Measurements from ENCODE around the gene MACROD2. TPM values are rescaled to one million over a fixed set of nuclear protein-coding genes. Genes with fewer than 3 reads are reported as not detected.

Gene MACROD2
- total and polyA plus RNA-seq, 2 experiments from 2014 or later, result 2.8 to 4.3 TPM

- Mint-ChIP-seq H3K27me3 (ENCODE audit: insufficient read depth, low read depth, poor library complexity) (peaks cover 5% of the 10 kb centered on the region), H3K4me1 (peaks cover 11% of the 10 kb centered on the region), H3K4me3 (no peak overlapping the region), H3K9me3 (peaks cover 13% of the 10 kb centered on the region; the same call in 2 of the 3 replicates), H3K27ac (no peak overlapping the region), H3K36me3 (ENCODE audit: low read depth) (peaks cover 16% of the 10 kb centered on the region)
- Histone ChIP-seq H3K4me1 (ENCODE audit: insufficient read depth) (no peaks in the 10 kb centered on the region), H3K4me3 (no peak overlapping the region), H4K20me1 (replicated peaks; ENCODE audit: insufficient read depth) (no peaks in the 10 kb centered on the region), H3K9me2 (ENCODE audit: insufficient read depth) (0 out of 2 replicates have a peak, but pooled peaks cover 7% of the 10 kb centered on the region), H3K79me2 (replicated peaks; ENCODE audit: insufficient read depth) (no peaks in the 10 kb centered on the region), H3K27me3 (ENCODE audit: insufficient read depth) (no peaks in the 10 kb centered on the region), H3K4me2 (no peak overlapping the region), H3K36me3 (ENCODE audit: insufficient read depth) (no peaks in the 10 kb centered on the region; the same call in 1 of the 2 replicates), H3F3A (replicated peaks; ENCODE audit: low read depth) (no peaks in the 10 kb centered on the region), H2AFZ (no peak overlapping the region), H3K27ac (ENCODE audit: low read depth) (no peak overlapping the region)
- DNase-seq (ENCODE audit: low spot score) (no peak), ATAC-seq (no peak)
- TF ChIP-seq NANOG (IDR thresholded peaks at IDR 0.05; ENCODE audit: borderline replicate concordance), result no peak
- no peak for TF ChIP-seq POLR2AphosphoS5 (IDR thresholded peaks at IDR 0.05; ENCODE audit: low read depth)
- TF ChIP-seq ZNF114 (CRISPR knock-in tag; IDR thresholded peaks at IDR 0.05), result no peak
- TF ChIP-seq EZH2 (IDR thresholded peaks at IDR 0.05; ENCODE audit: low read depth, unreplicated experiment), result no peak
- TF ChIP-seq CTCF (conservative IDR thresholded peaks at IDR 0.05; ENCODE audit: low read depth in 2 of 2), result no peak
- TF ChIP-seq, protein P1, sequence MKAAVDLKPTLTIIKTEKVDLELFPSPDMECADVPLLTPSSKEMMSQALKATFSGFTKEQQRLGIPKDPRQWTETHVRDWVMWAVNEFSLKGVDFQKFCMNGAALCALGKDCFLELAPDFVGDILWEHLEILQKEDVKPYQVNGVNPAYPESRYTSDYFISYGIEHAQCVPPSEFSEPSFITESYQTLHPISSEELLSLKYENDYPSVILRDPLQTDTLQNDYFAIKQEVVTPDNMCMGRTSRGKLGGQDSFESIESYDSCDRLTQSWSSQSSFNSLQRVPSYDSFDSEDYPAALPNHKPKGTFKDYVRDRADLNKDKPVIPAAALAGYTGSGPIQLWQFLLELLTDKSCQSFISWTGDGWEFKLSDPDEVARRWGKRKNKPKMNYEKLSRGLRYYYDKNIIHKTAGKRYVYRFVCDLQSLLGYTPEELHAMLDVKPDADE (IDR thresholded peaks at IDR 0.05), result no peak
- TF ChIP-seq ZNF331 (CRISPR knock-in tag; IDR thresholded peaks at IDR 0.05; ENCODE audit: low read depth), result no peak
- no peak for TF ChIP-seq CREB1 (CRISPR knock-in tag; IDR thresholded peaks at IDR 0.05; ENCODE audit: low read depth)
- TF ChIP-seq EZH2phosphoT487 (IDR thresholded peaks at IDR 0.05; ENCODE audit: unreplicated experiment), result no peak
- no peak for TF ChIP-seq STAT1 (IDR thresholded peaks at IDR 0.05; ENCODE audit: unreplicated experiment)
Measured at GRCh38 chr20:15071085-15071808, 1075.9 kb downstream of the MACROD2 start.

GRCh38 chr20:15072316-15072715 lies 1077.0 kb downstream of the MACROD2 start:
- no peak overlapping the region for H3K27ac ChIP-seq (ENCODE audit: low read depth)
- H3K4me1 ChIP-seq (ENCODE audit: insufficient read depth), result no peaks in the 10 kb centered on the region; the same call in 1 of the 2 replicates
- no peak overlapping the region for H3K4me2 ChIP-seq
- no peaks in the 10 kb centered on the region for H3K79me2 ChIP-seq (replicated peaks; ENCODE audit: insufficient read depth)
- H3K4me1 Mint-ChIP-seq, result peaks cover 13% of the 10 kb centered on the region
- 0 out of 2 replicates have a peak, but pooled peaks cover 7% of the 10 kb centered on the region for H3K9me2 ChIP-seq (ENCODE audit: insufficient read depth)
- ATAC-seq, result no peak
- no peaks in the 10 kb centered on the region for H4K20me1 ChIP-seq (replicated peaks; ENCODE audit: insufficient read depth)
- no peak overlapping the region for H3K27ac Mint-ChIP-seq
- H3K36me3 ChIP-seq (ENCODE audit: insufficient read depth), result no peaks in the 10 kb centered on the region; the same call in 1 of the 2 replicates
- peaks cover 5% of the 10 kb centered on the region for H3K27me3 Mint-ChIP-seq (ENCODE audit: insufficient read depth, low read depth, poor library complexity)
- H3K4me3 ChIP-seq, result no peak overlapping the region
- peaks cover 16% of the 10 kb centered on the region for H3K36me3 Mint-ChIP-seq (ENCODE audit: low read depth)
- no peak overlapping the region for H2AFZ ChIP-seq
- no peak overlapping the region for H3K4me3 Mint-ChIP-seq
- H3K27me3 ChIP-seq (ENCODE audit: insufficient read depth), result no peaks in the 10 kb centered on the region
- H3K9me3 Mint-ChIP-seq, result peaks cover 13% of the 10 kb centered on the region; the same call in 2 of the 3 replicates
- no peak for DNase-seq (ENCODE audit: low spot score)
- H3F3A ChIP-seq (replicated peaks; ENCODE audit: low read depth), result no peaks in the 10 kb centered on the region
- TF ChIP-seq EZH2 (IDR thresholded peaks at IDR 0.05; ENCODE audit: low read depth, unreplicated experiment) (no peak), CREB1 (CRISPR knock-in tag; IDR thresholded peaks at IDR 0.05; ENCODE audit: low read depth) (no peak), EZH2phosphoT487 (IDR thresholded peaks at IDR 0.05; ENCODE audit: unreplicated experiment) (no peak), ZNF114 (CRISPR knock-in tag; IDR thresholded peaks at IDR 0.05) (no peak), JUNB (IDR thresholded peaks at IDR 0.05; ENCODE audit: unreplicated experiment) (no peak), STAT1 (IDR thresholded peaks at IDR 0.05; ENCODE audit: unreplicated experiment) (no peak), ZNF331 (CRISPR knock-in tag; IDR thresholded peaks at IDR 0.05; ENCODE audit: low read depth) (no peak)
- TF ChIP-seq, protein P1 (IDR thresholded peaks at IDR 0.05), result no peak

Measured in GM23338 (cell line).